Activated CD8-positive, alpha-beta memory T cell treated with anti-CD3 and anti-CD28 coated beads, Interleukin-2, amount 50 U/mL, for 1 hour (primary cell): ENCODE measurements around the gene ANP32A.

Experiments used
- DNase-seq: peaks from one replicate; pipeline ENCODE4 v3.0.0-alpha.2; 2020; ENCODE audit errors: extremely low read depth

ANP32A gene

GRCh38 chr15:68819495-68820294 is 1.0 kb downstream of the ANP32A start:
- DNase-seq = no peak

GRCh38 chr15:68818769-68819494 is 1.8 kb downstream of the ANP32A start:
- no peak for DNase-seq

GRCh38 chr15:68818066-68818768 is 2.5 kb downstream of the ANP32A start:
- no peak for DNase-seq

- DNase-seq = no peak
Measured at GRCh38 chr15:68817304-68818065, 3.2 kb downstream of the ANP32A start.

GRCh38 chr15:68816795-68817303 is 3.8 kb downstream of the ANP32A start:
- DNase-seq = no peak

GRCh38 chr15:68816158-68816557 is 4.5 kb downstream of the ANP32A start:
- DNase-seq = no peak

GRCh38 chr15:68815598-68815997 is 5.1 kb downstream of the ANP32A start:
- DNase-seq = no peak

- no peak for DNase-seq
Measured at GRCh38 chr15:68814596-68814995, 6.1 kb downstream of the ANP32A start.

- DNase-seq = no peak
Measured at GRCh38 chr15:68812597-68813431, 7.9 kb downstream of the ANP32A start.

GRCh38 chr15:68812069-68812468 is 8.6 kb downstream of the ANP32A start:
- no peak for DNase-seq

GRCh38 chr15:68809517-68809916 is 11.2 kb downstream of the ANP32A start:
- DNase-seq = no peak

- DNase-seq = no peak
Measured at GRCh38 chr15:68808770-68809169, 11.9 kb downstream of the ANP32A start.

GRCh38 chr15:68808091-68808490 is 12.6 kb downstream of the ANP32A start:
- DNase-seq = no peak

- DNase-seq = no peak
Measured at GRCh38 chr15:68807249-68807648, 13.4 kb downstream of the ANP32A start.

- no peak for DNase-seq
Measured at GRCh38 chr15:68806220-68807060, 14.3 kb downstream of the ANP32A start.

GRCh38 chr15:68802373-68802772 is 18.3 kb downstream of the ANP32A start:
- no peak for DNase-seq

- no peak for DNase-seq
Measured at GRCh38 chr15:68801572-68802148, 19.0 kb downstream of the ANP32A start.

- DNase-seq = no peak
Measured at GRCh38 chr15:68800875-68801274, 19.8 kb downstream of the ANP32A start.

- no peak for DNase-seq
Measured at GRCh38 chr15:68798346-68799094, 22.2 kb downstream of the ANP32A start.
